ENCODE results near the gene ABCA10. TPM values are rescaled to one million over a fixed set of nuclear protein-coding genes. Genes with fewer than 3 reads are reported as not detected.

The ABCA10 gene
- total RNA-seq, 1 experiment from 2014 or later, result 0.47 TPM

DNA sequence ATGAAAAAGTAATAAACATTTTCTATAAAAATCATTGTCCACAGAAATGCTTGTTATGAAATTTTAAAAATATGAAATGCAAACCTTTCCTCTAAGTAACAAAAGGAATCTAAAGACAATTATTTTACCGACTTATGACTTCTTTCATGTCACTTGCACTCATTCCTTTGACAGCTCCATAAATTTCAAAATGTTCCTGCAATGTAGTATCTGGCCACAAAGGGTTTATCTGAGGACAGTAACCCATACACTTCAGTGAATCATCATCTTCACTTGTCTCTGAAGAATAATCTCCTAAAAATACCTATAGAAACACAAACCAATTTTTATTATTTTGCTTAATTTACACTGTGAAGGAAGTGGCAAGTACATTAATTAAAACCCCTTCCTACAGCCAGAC, 25.6 kb upstream of the ABCA10 start:
- ChIA-PET CTCF (no interaction called here), POLR2A (ENCODE audit: unreplicated experiment) (no interaction called here)
- Histone ChIP-seq H3K4me3 (ENCODE audit: low read length) (no peak overlapping the region), H3K4me1 (ENCODE audit: insufficient read depth, low read length) (no peaks in the 10 kb centered on the region), H3K36me3 (ENCODE audit: low read depth, low read length) (no peaks in the 10 kb centered on the region; the same call in 1 of the 2 replicates), H3K27ac (ENCODE audit: low read length) (no peak overlapping the region), H3F3A (ENCODE audit: low read length, unreplicated experiment) (no peaks in the 10 kb centered on the region), H3K79me2 (ENCODE audit: low read length) (no peaks in the 10 kb centered on the region), H2AFZ (ENCODE audit: low read length) (no peak overlapping the region), H3K4me2 (ENCODE audit: low read length) (no peak overlapping the region), H4K20me1 (ENCODE audit: low read length) (no peaks in the 10 kb centered on the region), H3K9me2 (replicated peaks; ENCODE audit: low read length) (no peaks in the 10 kb centered on the region), H3K9ac (ENCODE audit: low read length) (no peak overlapping the region), H3K27me3 (ENCODE audit: low read length) (no peaks in the 10 kb centered on the region), H3K9me3 (ENCODE audit: low read length) (no peaks in the 10 kb centered on the region)
- intact Hi-C loops (cut with micrococcal nuclease), result no loop called here
- DNase-seq, result no peak
- ATAC-seq, result no peak
- TF ChIP-seq EZH2 (IDR thresholded peaks at IDR 0.05; ENCODE audit: low read length, unreplicated experiment) (no peak), EZH2phosphoT487 (IDR thresholded peaks at IDR 0.05; ENCODE audit: borderline replicate concordance, low read length) (no peak)
- TF ChIP-seq, protein P1, sequence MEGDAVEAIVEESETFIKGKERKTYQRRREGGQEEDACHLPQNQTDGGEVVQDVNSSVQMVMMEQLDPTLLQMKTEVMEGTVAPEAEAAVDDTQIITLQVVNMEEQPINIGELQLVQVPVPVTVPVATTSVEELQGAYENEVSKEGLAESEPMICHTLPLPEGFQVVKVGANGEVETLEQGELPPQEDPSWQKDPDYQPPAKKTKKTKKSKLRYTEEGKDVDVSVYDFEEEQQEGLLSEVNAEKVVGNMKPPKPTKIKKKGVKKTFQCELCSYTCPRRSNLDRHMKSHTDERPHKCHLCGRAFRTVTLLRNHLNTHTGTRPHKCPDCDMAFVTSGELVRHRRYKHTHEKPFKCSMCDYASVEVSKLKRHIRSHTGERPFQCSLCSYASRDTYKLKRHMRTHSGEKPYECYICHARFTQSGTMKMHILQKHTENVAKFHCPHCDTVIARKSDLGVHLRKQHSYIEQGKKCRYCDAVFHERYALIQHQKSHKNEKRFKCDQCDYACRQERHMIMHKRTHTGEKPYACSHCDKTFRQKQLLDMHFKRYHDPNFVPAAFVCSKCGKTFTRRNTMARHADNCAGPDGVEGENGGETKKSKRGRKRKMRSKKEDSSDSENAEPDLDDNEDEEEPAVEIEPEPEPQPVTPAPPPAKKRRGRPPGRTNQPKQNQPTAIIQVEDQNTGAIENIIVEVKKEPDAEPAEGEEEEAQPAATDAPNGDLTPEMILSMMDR (conservative IDR thresholded peaks at IDR 0.05; ENCODE audit: low read depth, low read length), result no peak
- no TSS peak for BruUV-seq (replicated peaks)

DNA sequence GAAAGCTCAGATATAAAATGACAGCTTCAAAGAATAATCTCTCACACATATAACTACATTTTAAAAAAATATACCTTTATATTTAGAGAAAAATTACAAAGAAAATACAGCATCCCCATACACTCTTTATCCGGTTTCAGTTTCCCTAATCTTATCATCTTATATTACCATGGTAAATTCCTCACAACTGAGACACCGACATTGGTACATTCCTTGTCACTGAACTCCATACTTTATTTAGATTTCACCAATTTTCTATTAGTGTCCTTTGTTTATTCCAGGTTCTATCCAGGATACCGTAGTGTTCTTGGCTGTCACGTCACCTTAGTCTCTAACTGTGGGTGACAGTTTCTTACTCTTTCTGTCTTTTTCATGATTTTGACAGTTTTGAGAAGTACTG, 22.0 kb upstream of the ABCA10 start:
- H3K9me3 ChIP-seq (ENCODE audit: low read length), result no peaks in the 10 kb centered on the region
- TF ChIP-seq, protein P1 (conservative IDR thresholded peaks at IDR 0.05; ENCODE audit: low read depth, low read length), result no peak
- TF ChIP-seq EZH2phosphoT487 (IDR thresholded peaks at IDR 0.05; ENCODE audit: borderline replicate concordance, low read length) (no peak), EZH2 (IDR thresholded peaks at IDR 0.05; ENCODE audit: low read length, unreplicated experiment) (no peak)
- H3K4me3 ChIP-seq (ENCODE audit: low read length), result no peak overlapping the region
- no peak overlapping the region for H3K4me2 ChIP-seq (ENCODE audit: low read length)
- H2AFZ ChIP-seq (ENCODE audit: low read length), result no peak overlapping the region
- no peaks in the 10 kb centered on the region for H4K20me1 ChIP-seq (ENCODE audit: low read length)
- no peaks in the 10 kb centered on the region for H3F3A ChIP-seq (ENCODE audit: low read length, unreplicated experiment)
- ATAC-seq (no peak), DNase-seq (no peak)
- no peaks in the 10 kb centered on the region for H3K27me3 ChIP-seq (ENCODE audit: low read length)
- no peak overlapping the region for H3K9ac ChIP-seq (ENCODE audit: low read length)
- H3K9me2 ChIP-seq (replicated peaks; ENCODE audit: low read length), result no peaks in the 10 kb centered on the region
- no peaks in the 10 kb centered on the region for H3K4me1 ChIP-seq (ENCODE audit: insufficient read depth, low read length)
- ChIA-PET POLR2A (ENCODE audit: unreplicated experiment) (no interaction called here), CTCF (no interaction called here)
- BruUV-seq (replicated peaks), result no TSS peak
- no peaks in the 10 kb centered on the region; the same call in 1 of the 2 replicates for H3K36me3 ChIP-seq (ENCODE audit: low read depth, low read length)
- H3K27ac ChIP-seq (ENCODE audit: low read length), result no peak overlapping the region
- no peaks in the 10 kb centered on the region for H3K79me2 ChIP-seq (ENCODE audit: low read length)
- intact Hi-C loops (cut with micrococcal nuclease), result no loop called here

DNA sequence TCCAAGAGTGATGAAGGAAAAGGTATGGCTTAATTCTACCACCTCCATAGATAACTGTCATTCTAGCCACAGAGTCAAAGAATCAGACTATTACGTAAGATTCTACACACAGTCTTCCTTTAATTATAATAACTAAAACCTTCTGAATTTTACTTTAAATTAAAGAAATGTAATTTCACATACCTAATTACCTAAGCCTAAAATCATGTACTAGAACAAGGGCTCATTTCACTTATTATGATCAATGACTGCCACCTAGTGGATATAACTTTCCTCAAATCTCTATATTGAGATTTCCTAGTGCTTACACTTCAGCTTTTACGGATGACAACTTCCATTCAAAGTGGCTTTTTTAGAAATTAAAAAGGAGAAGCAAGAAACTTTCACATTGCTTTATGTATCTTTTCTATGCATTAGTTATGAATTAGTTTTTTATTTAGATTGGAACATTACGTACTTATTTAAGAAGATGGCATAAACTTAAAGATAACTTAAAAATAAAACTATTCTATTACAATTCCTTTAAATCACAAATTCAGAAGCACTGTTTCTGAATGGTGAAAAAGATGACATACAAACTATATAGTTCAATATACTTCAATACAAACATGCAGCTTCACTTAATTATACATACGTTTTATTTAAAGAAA, 18.2 kb upstream of the ABCA10 start:
- Histone ChIP-seq H3K9me2 (replicated peaks; ENCODE audit: low read length) (no peaks in the 10 kb centered on the region), H2AFZ (ENCODE audit: low read length) (no peak overlapping the region), H3K79me2 (ENCODE audit: low read length) (no peaks in the 10 kb centered on the region), H3K4me2 (ENCODE audit: low read length) (no peak overlapping the region), H3K9ac (ENCODE audit: low read length) (no peak overlapping the region), H4K20me1 (ENCODE audit: low read length) (no peaks in the 10 kb centered on the region), H3K27ac (ENCODE audit: low read length) (no peak overlapping the region), H3K36me3 (ENCODE audit: low read depth, low read length) (no peaks in the 10 kb centered on the region), H3F3A (ENCODE audit: low read length, unreplicated experiment) (no peaks in the 10 kb centered on the region), H3K4me1 (ENCODE audit: insufficient read depth, low read length) (no peaks in the 10 kb centered on the region), H3K9me3 (ENCODE audit: low read length) (no peaks in the 10 kb centered on the region), H3K4me3 (ENCODE audit: low read length) (no peak overlapping the region), H3K27me3 (ENCODE audit: low read length) (no peaks in the 10 kb centered on the region)
- ChIA-PET POLR2A (ENCODE audit: unreplicated experiment) (interaction anchor here (0.6 kb wide), 1 partner anchor 1442 kb away, joined by 4 read pairs; no protein-coding TSS in a partner anchor), CTCF (interaction anchor here (1.2 to 1.9 kb wide), 2 partner anchors 453 to 475 kb away, joined by 5 to 9 read pairs; no protein-coding TSS in a partner anchor)
- no peak for TF ChIP-seq EZH2phosphoT487 (IDR thresholded peaks at IDR 0.05; ENCODE audit: borderline replicate concordance, low read length)
- TF ChIP-seq, protein P1 (conservative IDR thresholded peaks at IDR 0.05; ENCODE audit: low read depth, low read length), result peak; percentile 93
- DNase-seq (peak; percentile 81), ATAC-seq (peak; percentile 70)
- intact Hi-C loops (cut with micrococcal nuclease), result loop anchor here (1.0 to 10.0 kb wide), 4 partner anchors 473 to 781 kb away; no protein-coding TSS in a partner anchor
- BruUV-seq (replicated peaks), result no TSS peak
